G401.6 (cell line): ENCODE results near the gene KNCN.

Experiments
- FAIRE-seq: peaks from 2 replicates; lab custom pipeline; 2012; peaks lifted over from hg19 to GRCh38; lab: Jason Lieb, UNC

Gene KNCN

DNA sequence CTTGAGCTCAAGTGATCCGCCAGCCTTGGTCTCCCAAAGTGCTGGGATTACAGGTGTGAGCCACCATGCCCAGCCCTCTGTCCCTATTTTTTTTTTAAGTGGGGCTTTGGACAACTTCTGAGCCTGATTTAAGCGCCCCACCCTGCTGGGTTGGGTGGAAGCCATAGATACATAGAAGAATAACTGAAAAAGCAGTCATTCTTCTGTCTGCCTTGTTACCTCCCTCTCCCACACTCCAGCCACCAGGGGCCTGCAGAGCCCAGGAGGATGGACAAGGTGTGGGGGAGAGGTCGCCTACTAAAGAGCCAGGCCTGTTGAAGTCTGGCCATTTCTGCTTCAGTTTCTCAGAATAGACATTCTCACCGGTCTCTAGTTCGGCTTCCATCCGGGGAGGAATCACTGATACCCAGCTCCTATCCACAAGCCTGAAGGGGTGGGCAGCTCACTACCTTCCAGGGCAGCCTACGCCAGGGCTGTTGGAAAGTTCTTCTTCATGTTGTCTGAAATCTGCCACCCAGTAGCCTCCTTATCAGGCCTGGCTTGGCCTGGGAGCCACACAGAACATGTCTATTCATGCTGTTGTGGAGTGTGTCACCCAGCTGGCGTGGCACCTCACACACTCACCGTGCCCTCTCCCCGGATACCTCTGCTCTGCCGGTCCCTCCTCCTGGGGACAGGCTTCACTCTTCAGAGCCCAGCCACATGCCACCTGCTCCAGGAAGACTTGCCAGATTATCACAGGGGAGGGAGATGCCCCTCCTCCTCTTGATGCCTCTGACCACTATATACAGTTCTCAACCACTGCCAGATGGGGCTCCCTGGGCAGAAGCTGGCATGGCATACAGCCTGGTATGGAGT lies 27.7 kb downstream of the KNCN start:
- no peak for FAIRE-seq

DNA sequence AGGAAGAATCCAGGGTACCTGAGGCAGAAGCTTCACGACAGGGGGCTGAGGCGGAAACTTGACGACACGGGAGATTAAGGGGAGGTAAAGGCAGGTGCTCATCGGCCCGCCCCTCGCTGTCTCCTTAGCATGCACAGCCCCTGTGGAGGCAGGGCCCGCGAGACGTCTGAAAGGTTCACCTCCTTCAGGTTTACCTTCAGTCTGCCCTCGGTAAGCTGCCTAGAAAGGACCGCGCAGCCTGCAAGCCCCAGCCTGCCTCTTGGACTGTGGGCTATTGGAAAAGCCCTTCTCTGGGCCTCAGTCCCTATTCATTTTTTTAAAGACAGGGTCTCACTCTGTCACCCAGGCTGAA lies 28.5 kb downstream of the KNCN start:
- no peak for FAIRE-seq

DNA sequence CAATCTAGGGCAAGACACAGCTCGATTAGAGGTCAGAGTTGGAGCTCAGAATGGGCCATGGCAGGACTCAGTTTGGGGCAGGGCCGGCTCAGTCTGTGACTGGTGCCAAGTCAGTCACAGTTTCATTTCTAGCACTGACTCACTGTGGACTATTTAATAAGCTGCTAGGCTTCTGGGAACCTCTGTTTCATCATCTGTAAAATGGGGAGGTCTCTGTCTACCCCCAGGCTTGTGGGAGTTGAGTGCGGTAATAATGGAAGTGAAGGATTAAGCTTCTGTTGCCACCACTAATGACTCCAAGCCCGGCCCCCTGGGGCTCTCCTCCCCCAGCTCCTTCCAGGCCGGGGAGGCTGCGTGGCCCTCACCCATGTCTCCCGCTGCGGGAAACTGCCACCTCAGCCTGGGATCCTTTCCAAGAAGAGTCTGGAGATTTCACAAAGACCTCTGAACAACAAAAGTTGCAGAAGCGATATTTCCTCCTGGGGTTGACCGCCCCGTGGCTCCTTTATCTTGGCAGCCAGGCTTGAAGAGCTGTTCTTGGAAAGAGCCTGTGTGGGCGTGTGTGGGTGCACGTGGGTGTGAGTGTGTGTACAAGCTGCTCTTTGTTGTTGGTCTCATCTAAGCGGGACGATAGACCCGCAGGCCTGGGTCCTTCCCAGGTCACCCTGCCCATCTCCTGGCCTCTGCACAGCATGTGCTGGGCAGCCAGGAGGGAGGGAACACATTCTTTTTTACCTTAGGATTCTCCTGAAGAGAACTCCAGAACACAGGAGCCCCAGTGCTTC lies 29.1 kb downstream of the KNCN start:
- no peak for FAIRE-seq

DNA sequence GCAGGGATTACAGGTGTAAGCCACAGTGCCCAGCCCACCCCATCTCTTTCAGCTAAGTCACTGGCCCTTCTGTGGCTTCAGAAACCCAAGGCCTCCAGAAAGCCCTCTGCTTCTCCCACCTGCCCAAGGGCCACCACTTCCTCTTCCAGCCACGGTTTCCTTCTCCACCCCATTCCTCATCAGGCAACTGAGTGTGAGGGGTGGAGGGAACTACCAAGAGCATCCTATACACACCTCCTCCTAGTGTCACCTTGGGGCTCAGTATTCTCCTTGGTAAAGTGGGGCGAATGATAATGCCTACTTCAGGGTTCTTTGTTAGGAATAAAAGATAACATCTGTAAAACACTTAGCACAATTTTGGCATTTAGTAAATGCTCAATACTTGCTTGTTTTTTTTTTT lies 30.0 kb downstream of the KNCN start:
- FAIRE-seq = no peak

DNA sequence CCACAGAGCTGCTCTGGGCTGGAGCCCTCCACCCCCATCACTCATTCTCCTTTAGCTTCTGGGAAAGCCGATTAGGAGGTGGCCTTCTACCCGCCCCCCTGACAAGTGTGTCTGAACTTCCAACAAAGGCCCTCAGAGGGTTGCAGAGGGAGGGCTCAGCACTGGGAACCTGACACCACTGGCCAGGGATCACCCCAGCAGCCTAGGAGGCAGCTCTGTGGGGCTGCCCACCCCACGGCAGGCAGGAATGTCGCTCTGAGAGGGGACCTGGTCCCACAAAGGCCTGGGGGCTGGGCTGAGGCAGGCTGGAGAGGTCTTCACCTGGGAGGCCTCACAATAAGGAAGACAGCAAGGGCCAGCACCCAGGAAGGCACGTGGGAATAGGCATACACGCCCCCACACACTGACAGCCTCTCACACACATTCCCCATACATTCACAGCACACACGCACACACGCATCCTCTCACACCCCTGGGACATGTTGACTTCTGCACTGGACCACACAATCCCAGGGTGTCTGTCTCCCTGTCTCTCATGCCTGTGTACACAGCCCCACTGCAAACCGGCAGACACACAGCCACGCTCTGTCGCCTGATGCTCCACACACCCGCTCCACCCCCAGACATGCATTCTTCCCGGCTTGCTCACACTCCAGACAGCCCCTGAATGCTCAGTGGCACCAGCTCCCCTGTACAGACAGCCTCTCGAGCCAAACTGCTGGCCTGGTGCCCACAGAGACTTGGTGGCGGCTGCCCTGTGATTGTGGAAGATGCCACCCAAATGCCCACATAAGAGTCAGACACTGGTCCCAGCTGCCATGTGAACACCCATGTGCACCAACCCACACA lies 31.2 kb downstream of the KNCN start:
- no peak for FAIRE-seq

DNA sequence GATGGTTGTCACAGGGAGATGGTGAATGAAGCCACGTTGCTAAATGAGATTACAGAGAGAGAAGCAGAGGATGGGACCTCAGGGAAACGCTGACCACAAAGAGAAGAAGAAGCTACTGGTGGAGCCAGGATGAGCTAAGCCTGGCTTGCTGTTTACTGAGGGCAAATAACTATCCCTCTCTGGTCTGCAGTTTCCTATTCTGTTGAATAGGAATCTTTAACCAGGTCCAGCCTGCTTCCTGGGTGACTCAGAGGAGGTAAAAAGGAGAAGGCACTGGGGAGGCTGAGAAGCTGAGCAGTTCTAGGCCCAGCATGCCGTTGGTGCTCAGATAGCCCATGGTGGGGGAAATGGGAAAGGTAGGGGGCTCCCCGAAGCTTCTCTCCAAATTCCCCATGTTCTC lies 32.2 kb downstream of the KNCN start:
- FAIRE-seq = no peak

DNA sequence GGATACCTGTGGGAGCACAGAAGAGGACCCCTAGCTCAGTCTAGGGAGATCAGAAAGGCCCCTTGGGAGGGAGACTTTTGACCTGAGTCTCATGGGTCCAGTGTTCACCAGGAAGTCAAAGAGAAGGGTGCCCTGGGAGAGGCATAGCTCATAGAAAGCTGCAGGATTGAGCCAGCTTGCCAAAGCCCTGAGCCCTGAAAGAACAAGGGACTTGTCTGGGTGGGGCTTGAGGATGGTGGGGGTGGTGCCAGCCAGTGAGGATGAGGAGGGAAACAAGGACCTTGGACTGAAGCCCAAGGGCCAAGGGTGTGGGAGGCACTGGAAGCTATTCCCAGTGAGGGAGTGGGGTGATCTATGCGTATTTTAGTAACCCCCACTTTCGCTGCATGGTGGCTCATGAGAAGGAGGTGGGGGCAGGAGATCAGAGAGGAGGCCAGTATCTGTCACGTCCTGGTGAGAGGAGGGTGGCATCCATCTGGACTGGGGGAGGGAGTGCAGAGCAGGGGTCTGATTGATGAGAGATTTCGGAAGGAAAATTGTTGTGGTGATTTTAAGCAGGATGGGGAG lies 33.4 kb downstream of the KNCN start:
- FAIRE-seq = no peak

DNA sequence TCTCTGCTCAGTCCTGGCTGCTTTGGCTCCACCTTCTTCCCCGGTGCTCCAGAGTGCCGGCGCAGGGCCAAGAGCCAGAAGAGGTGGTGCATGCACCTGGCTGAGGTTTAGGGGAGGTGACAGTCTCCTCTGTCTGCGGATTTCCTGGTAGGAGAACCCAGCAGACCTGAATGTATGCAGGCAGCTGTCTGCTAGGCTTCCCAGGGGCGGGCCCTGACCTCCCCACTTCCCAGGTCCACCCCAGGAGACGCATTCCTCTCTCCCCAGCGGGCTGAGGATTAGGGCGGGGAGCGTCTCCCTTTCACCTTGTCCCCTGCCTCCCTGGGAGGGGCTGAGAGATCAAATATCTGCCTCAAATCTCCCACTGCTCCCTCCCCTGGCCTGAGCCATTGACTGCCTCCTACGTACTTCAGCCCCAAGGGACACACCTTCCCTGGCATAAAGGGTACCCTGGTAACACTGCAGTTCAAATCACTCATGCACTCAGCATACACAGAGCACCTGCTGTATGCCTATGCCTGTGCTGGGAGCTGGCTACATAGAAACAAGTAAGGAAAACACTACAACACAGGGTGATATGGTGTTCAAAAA lies 34.3 kb downstream of the KNCN start:
- FAIRE-seq = no peak

DNA sequence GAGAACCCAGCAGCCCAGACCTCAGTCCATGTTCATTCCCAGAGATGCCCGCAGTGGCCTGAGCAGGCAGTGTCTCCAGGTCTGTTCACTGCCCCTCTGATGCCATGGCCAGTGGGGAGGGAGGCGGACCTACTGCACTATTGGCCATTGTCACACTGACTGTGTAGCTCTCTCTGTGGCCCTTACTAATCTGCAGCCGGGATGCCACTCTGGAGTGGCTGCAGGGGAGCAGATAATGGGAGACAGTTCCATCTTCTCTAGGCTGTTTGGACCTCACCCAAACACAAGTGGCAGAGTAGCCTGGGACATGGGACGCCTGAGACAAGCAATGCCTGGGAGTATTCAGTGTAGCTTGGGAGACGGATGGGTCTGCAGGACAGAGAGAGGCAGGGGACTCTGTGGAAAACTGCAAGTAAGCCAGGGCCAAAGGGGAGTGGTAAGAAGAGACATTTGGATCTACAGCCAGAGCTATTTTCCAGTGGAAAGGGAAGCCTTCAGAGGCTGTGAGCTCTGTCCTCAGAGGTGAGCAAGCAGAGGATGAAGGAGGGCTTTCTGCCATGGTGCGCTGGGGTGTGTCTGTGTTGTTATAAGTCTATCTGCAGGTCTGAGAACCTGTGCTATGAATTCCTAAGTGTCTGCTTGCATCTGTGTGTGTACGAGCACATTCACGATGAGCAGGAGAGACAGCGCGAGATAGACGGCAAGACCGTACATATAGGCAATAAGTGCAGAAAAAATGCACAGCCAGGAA lies 35.1 kb downstream of the KNCN start:
- no peak for FAIRE-seq

DNA sequence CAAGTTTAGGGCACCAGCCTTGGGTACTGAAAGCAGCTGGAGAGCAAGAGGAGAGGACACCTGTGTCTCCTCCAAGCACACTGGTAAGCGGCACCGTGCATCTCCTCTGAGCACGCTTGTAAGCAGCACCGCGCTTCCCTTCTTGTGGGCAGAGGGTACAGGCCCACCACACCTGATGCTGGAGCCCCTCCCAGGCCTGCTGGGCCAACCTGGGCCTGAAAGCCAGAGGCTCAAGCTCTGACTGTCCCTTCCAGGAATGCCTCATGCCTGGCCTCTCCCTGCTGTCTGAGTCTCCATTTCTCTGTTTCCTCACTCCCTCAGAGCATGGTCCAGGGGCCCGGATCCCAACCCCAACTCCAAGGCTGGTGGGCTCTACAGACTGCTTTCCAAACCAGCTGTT lies 35.9 kb downstream of the KNCN start:
- no peak for FAIRE-seq

DNA sequence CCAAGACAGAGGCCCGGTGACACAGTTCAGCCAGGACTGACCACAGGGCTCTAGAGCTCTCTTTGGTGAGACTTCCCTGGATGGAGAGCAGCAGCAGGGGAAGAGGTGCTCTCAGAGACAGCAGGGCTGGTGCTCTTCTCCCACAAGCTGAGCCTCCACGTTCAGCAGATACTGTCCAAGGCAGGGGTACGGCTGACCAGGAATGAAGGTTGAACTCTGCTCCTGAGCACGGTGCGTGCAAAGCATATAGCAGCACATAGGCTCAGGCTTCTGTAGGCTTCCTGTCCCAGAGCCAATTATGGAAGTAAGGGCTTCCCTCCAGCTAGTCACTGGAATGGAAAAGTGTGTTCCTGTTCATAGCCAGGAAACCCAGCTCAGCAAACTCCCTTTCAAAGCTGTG lies 37.9 kb downstream of the KNCN start:
- FAIRE-seq = no peak

DNA sequence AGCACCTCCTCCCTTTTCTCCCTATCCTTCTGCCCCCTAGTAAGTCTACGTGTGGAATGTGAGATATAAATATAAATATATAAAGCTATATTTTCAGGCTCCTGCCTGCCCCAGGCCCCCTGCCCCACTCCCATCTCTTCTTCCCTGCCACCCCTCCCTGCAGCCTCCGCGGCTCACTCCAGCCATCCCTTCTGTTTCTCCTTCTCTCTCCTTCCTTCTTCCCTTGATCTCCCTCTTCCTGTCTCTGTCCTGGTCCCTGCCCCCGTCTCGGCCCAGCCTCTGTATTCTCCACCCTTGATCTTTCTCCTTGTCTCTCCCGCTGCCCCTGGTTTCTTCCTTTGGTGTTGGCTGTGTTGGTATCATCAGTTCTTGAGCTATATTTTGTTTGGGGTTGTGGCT lies 38.7 kb downstream of the KNCN start:
- no peak for FAIRE-seq

DNA sequence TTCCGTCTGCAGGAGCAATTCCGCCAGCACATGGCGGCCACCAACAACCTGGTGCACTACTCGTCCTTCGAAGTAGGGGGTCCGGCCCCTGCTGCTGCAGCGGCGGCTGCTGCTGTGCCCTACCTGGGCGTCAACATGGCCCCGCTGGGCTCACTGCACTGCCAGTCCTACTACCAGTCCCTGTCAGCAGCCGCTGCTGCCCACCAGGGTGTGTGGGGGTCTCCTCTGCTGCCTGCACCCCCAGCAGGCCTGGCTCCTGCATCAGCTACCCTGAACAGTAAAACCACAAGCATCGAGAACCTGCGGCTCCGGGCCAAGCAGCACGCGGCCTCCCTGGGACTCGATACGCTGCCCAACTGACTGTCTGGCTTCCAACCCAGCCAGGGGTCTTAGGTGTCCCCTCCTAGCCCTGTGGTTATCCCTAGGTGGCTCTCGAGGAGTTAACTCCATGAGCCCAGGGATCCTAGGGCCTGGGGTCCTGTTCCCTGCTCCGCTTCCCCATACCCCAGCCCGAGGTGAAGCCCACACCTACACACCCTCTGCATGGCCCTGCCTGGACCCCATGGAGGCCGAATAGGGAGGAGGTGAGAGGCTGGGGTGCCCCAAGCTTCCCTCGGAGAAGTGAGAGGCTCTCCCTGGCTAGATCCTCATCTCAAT lies 39.2 kb downstream of the KNCN start:
- no peak for FAIRE-seq

DNA sequence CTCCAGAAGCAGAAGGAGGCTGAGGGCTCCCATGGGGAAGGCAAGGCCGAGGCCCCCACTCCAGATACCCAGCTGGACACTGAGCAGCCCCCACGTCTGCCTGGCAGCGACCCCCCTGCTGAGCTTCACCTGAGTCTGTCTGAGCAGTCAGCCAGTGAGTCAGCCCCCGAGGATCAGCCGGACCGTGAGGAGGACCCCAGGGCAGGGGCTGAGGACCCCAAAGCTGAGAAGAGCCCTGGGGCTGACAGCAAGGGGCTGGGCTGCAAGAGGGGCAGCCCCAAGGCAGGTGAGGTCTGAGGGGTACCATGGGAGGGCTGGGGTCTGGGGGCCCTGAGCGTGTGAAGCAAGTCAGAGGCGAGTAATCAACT lies 40.5 kb downstream of the KNCN start:
- no peak for FAIRE-seq

DNA sequence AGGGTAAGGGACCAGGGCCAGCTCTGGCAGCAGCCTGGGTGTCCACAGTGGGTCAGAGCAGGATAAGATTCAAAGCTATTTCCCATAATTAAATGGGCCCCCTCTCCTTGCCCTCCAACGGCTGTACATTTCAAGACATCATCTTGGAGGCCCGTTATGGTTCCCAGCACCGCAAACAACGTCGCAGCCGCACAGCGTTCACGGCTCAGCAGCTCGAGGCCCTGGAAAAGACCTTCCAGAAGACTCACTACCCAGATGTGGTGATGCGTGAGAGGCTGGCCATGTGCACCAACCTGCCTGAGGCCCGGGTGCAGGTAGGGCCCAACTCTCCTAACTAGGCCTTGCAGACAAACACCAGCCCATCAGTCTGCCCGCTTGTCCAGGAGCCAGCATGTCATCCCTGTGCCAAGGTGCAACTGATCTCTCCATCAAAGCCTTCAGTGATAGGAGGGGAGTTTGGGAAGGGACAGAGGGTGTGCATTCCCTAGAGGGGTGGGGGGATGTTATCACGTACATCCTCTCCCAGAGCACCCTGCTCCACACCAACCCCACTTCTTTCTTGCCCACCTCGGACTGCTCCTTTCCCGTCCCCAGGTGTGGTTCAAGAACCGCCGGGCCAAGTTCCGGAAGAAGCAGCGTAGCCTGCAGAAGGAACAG lies 41.0 kb downstream of the KNCN start:
- FAIRE-seq = no peak

DNA sequence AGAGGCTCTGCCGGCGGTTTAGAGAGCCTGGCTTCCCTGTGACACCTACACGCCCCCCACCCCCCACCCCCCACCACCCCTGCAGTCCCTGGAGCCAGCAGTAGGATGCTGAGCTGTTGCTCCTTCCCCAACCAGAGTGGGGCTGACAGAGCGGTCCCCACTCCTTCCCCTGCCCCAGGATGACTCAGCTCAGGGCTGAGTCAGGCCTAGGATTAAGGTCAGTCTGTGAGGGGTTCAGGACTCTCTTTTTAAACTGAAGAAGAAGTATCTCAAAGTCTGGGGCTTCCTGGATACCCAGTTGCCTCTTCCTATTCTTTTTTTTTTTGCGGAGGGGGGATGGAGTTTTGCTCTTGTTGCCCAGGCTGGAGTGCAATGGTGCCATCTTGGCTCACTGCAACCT lies 42.7 kb downstream of the KNCN start:
- FAIRE-seq = no peak

DNA sequence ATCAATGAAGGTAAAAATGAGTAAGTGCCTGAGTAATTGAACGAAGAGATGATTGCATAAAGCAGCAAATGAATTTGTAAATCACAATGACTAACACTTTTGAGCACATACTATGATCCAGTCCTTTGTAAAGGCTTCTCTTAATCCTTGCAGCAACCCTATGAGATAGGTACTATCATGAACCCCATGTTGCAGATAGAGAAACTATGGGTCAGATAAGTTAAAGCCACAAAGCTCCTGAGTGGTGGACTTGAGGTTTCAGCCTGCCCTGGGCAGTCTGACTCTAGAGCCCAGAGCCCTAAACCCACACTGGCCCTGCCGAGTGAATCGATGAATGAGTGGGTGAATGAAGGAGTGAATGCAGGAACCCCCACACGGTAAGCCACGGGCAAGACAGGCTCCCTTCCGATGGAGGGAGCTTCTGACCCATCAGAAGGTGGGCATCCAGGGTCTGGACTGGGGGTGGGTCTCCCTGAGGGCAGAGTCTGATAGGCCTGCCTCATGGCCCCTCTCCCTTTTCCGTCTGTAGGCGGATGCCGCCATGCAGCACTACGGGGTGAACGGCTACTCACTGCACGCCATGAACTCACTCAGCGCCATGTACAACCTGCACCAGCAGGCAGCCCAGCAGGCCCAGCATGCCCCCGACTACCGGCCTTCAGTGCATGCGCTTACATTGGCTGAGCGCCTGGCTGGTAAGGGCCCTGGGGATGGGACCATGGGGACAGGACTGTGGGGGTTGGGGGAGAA lies 44.8 kb downstream of the KNCN start:
- no peak for FAIRE-seq

DNA sequence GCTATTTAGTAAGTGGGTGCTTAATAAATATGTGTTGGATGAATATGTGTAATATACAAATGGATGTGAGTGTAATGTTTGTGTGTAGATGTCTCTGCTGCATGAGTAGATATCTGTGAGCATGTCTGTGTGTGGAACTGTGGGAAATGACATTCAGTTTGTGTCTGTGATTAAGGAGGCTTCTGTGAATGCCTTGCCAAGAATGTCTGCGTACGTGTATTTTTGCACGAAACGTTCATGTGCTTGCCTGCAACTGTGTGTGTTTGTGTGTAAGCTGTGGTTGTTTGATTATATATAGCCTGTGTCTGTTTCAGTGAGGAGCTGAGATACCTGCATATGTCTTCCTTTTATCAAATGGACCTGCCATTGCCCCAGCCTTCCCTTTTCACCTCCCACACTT lies 48.0 kb downstream of the KNCN start:
- FAIRE-seq = no peak

DNA sequence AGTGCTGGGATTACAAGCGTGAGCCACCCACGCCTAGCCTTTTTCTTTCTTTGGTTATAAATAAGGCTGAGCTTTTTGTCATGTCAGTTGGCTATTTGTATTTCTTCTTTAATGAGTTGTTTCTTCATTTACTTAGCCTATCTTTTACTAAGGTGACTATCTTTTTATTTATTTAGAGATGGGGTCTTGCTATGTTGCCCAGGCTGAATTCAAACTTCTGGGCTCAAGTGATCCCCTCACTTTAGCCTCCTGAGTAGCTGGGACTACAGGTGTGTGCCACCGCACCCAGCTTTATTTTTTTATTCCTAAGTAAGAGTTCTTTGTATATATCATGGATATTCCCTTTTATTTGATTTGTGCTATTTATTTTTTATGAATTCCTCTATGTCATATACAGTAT lies 49.9 kb downstream of the KNCN start:
- FAIRE-seq = no peak

DNA sequence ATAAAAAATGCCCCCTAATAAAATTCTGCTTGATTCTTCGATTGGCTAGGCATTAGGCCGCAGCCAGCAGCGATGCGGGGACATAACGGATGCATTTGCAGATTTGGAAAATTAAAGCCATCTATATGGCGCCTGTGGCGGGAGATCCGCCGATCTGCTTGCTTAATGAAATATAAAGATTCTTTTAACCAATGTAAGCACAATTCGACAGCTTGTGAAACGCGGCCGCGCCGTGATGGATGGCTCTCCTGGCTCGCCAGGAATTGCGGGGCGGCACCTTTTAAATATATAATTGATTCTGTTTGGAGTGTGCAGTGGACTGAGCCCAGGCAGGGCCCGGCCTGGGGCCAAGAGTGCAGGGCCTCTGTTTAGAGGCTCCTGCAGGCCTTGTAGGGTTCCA lies 53.8 kb downstream of the KNCN start:
- no peak for FAIRE-seq
